H9 (cell line): ENCODE data around the gene CACNA1G. TPM values are rescaled to one million over a fixed set of nuclear protein-coding genes. Genes with fewer than 3 reads are reported as not detected.

ENCODE experiments used
- DNase-seq: peaks from one replicate; pipeline ENCODE4 v3.0.0-alpha.2; 2017
- H2AFZ ChIP-seq: one replicate; pipeline ENCODE4 v1.6.1; 2013; ENCODE audit warnings: mild to moderate bottlenecking, low read length, control low read depth, moderate library complexity
- H2AK5ac ChIP-seq: 2 replicates; pipeline ENCODE4 v1.6.1; 2013; ENCODE audit warnings: low read length, control low read depth, mixed read lengths; ENCODE audit not compliant: insufficient read length
- H2BK120ac ChIP-seq: one replicate; pipeline ENCODE4 v1.6.1; 2013; ENCODE audit warnings: low read depth, mild to moderate bottlenecking, low read length, control low read depth, inconsistent platforms; ENCODE audit not compliant: poor library complexity, severe bottlenecking
- H2BK12ac ChIP-seq: 2 replicates; pipeline ENCODE4 v1.6.1; 2013; ENCODE audit warnings: low read length, control low read depth, mixed read lengths, low read depth; ENCODE audit not compliant: insufficient read length
- H2BK15ac ChIP-seq: 2 replicates; pipeline ENCODE4 v1.6.1; 2013; ENCODE audit warnings: low read depth, low read length, control low read depth
- H2BK20ac ChIP-seq: one replicate; pipeline ENCODE4 v1.6.1; 2013; ENCODE audit warnings: low read depth, mild to moderate bottlenecking, low read length, control low read depth, inconsistent platforms; ENCODE audit not compliant: poor library complexity, severe bottlenecking
- H2BK5ac ChIP-seq: 2 replicates; pipeline ENCODE4 v1.6.1; 2013; ENCODE audit warnings: low read length, control low read depth, mixed read lengths; ENCODE audit not compliant: insufficient read length
- H3K14ac ChIP-seq: 2 replicates; pipeline ENCODE4 v1.6.1; 2013; ENCODE audit warnings: low read length, control low read depth; ENCODE audit not compliant: insufficient read depth
- H3K18ac ChIP-seq: 2 replicates; pipeline ENCODE4 v1.6.1; 2013; ENCODE audit warnings: low read depth, mild to moderate bottlenecking, mixed read lengths, low read length, control low read depth; ENCODE audit not compliant: insufficient read length
- H3K23ac ChIP-seq: 2 replicates; pipeline ENCODE4 v1.6.1; 2013; ENCODE audit warnings: low read length, control low read depth, mixed read lengths, low read depth; ENCODE audit not compliant: insufficient read length
- H3K23me2 ChIP-seq: 2 replicates; pipeline ENCODE4 v1.6.1; 2013; ENCODE audit warnings: low read depth, mild to moderate bottlenecking, mixed read lengths, low read length, control low read depth; ENCODE audit not compliant: insufficient read length, poor library complexity, severe bottlenecking
- H3K27ac ChIP-seq: 2 replicates; pipeline ENCODE4 v1.5.1; 2013; ENCODE audit warnings: low read length, control low read depth, mixed read lengths, low read depth; ENCODE audit not compliant: insufficient read length
- H3K27me3 ChIP-seq: 2 replicates; pipeline ENCODE4 v1.6.1; 2013; ENCODE audit warnings: low read length, control low read depth, inconsistent platforms; ENCODE audit not compliant: insufficient read depth
- H3K4ac ChIP-seq: 2 replicates; pipeline ENCODE4 v1.6.1; 2013; ENCODE audit warnings: low read depth, mild to moderate bottlenecking, control low read depth, inconsistent platforms, low read length, moderate library complexity
- H3K4me1 ChIP-seq: 2 replicates; pipeline ENCODE4 v1.6.1; 2013; ENCODE audit warnings: low read length, control low read depth, inconsistent platforms; ENCODE audit not compliant: insufficient read depth
- H3K4me2 ChIP-seq: 2 replicates; pipeline ENCODE4 v1.6.1; 2013; ENCODE audit warnings: low read length, control low read depth, mixed read lengths; ENCODE audit not compliant: insufficient read length, insufficient read depth
- H3K56ac ChIP-seq: 2 replicates; pipeline ENCODE4 v1.6.1; 2013; ENCODE audit warnings: low read depth, mild to moderate bottlenecking, mixed read lengths, low read length, control low read depth; ENCODE audit not compliant: insufficient read length
- H3K79me1 ChIP-seq: 2 replicates; pipeline ENCODE4 v1.6.1; 2013; ENCODE audit warnings: low read depth, mild to moderate bottlenecking, moderate library complexity, low read length, control low read depth, inconsistent platforms; ENCODE audit not compliant: insufficient read depth, poor library complexity, severe bottlenecking
- H3K79me2 ChIP-seq: 2 replicates; pipeline ENCODE4 v1.6.1; 2013; ENCODE audit warnings: low read length, control low read depth, inconsistent platforms; ENCODE audit not compliant: insufficient read depth
- H3K9ac ChIP-seq: 2 replicates; pipeline ENCODE4 v1.6.1; 2013; ENCODE audit warnings: low read length, control low read depth, mixed read lengths; ENCODE audit not compliant: insufficient read length; ENCODE audit errors: extremely low read depth
- H3K9me3 ChIP-seq: one replicate; pipeline ENCODE4 v1.6.1; 2013; ENCODE audit warnings: low read depth, low read length, inconsistent platforms; ENCODE audit not compliant: control insufficient read depth
- H3T11ph ChIP-seq: one replicate; pipeline ENCODE4 v1.6.1; 2013; ENCODE audit warnings: mild to moderate bottlenecking, low read length, control low read depth, inconsistent platforms
- H4K20me1 ChIP-seq: one replicate; pipeline ENCODE4 v1.6.1; 2013; ENCODE audit not compliant: control insufficient read depth, insufficient read length, insufficient read depth
- H4K5ac ChIP-seq: 2 replicates; pipeline ENCODE4 v1.6.1; 2013; ENCODE audit warnings: low read depth, mild to moderate bottlenecking, mixed read lengths, low read length, control low read depth; ENCODE audit not compliant: insufficient read length
- H4K8ac ChIP-seq: replicated peaks from 2 replicates; pipeline ENCODE4 v1.6.1; 2013; ENCODE audit warnings: low read length, control low read depth, mixed read lengths, low read depth; ENCODE audit not compliant: insufficient read length
- H4K91ac ChIP-seq: 2 replicates; pipeline ENCODE4 v1.6.1; 2013; ENCODE audit warnings: low read depth, mild to moderate bottlenecking, moderate library complexity, mixed read lengths, low read length, control low read depth; ENCODE audit not compliant: insufficient read length
- H3K27ac Mint-ChIP-seq, 3 experiments: 2 replicates in 2 of 3; 3 replicates in 1 of 3; pipeline ENCODE4 v1.8.0; 2020 to 2021; ENCODE audit warnings: mixed read lengths in 3 of 3, mild to moderate bottlenecking in 1 of 3, moderate library complexity in 1 of 3
- H3K27me3 Mint-ChIP-seq: 2 replicates; pipeline ENCODE4 v1.8.0; 2021; ENCODE audit warnings: low read depth, mild to moderate bottlenecking, moderate library complexity, mixed read lengths
- H3K36me3 Mint-ChIP-seq, 3 experiments: 2 replicates in 2 of 3; 3 replicates in 1 of 3; pipeline ENCODE4 v1.8.0; 2020 to 2021; ENCODE audit warnings: low read depth in 3 of 3, mixed read lengths in 3 of 3; ENCODE audit not compliant: insufficient read depth in 1 of 3
- H3K4me1 Mint-ChIP-seq, 2 experiments: 2 replicates each; pipeline ENCODE4 v1.8.0; 2020; ENCODE audit warnings: mixed read lengths in 2 of 2
- H3K4me3 Mint-ChIP-seq, 2 experiments: 2 replicates in 1 of 2; 3 replicates in 1 of 2; pipeline ENCODE4 v1.8.0; 2020 to 2021; ENCODE audit warnings: mild to moderate bottlenecking in 2 of 2, mixed read lengths in 2 of 2, moderate library complexity in 1 of 2
- H3K9me3 Mint-ChIP-seq, 2 experiments: 2 replicates in 1 of 2; 3 replicates in 1 of 2; pipeline ENCODE4 v1.8.0; 2020; ENCODE audit warnings: mild to moderate bottlenecking in 2 of 2, mixed read lengths in 2 of 2, moderate library complexity in 1 of 2
- WGBS: extraction: QIAGEN DNeasy Blood & Tissue Kit; methylation state at CpG from one replicate; pipeline ENCODE4 v1.1.7; 2013; ENCODE audit warnings: missing lambda C conversion rate, low lambda C conversion rate, mixed read lengths; ENCODE audit not compliant: insufficient read length; ENCODE audit errors: extremely low coverage; 5-methylcytosine and 5-hydroxymethylcytosine counted together
- total RNA-seq: library from RNA; stranded (reverse); gene quantifications from 2 replicates; pipeline ENCODE4 v1.2.1, GENCODE V29; 2021
- TF ChIP-seq, protein P1 (sequence below): fragments of 200-600 bp; sonication (generic); conservative IDR thresholded peaks from 3 replicates; pipeline ENCODE4 v1.8.0; 2021; ENCODE audit warnings: antibody characterized with exemption, mild to moderate bottlenecking

The CACNA1G gene
- total RNA-seq, 1 experiment from 2014 or later = 1.5 TPM

DNA sequence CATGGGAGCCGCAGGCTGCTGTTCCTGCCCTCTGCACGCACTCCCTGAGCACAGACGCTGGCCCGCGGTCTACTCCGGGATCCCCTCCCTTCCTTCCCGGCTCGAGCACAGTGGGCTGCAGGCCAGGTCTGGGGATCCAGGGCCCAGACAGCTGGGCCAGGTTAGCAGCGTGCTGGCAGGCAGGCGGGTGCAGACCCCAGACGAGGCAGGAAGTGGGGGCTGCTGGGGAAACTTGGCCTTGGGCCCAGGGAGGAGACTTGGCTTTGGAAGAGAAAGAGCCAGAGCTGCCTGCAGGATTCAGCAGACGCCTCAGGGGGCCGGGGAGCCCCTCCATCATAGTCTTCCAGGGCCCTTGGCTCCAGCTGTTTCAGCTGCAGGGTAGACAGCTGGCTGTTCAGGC, 44.0 kb downstream of the CACNA1G start:
- H2BK5ac ChIP-seq = no peak overlapping the region
- no peak overlapping the region for H3K4ac ChIP-seq
- H3K56ac ChIP-seq = no peak overlapping the region
- H2BK15ac ChIP-seq = no peak overlapping the region
- H3K23ac ChIP-seq = no peak overlapping the region
- H3K14ac ChIP-seq = no peak overlapping the region
- Mint-ChIP-seq H3K27me3 (peaks cover 4% of the 10 kb centered on the region), H3K4me3 (no peak overlapping the region), H3K4me1 (peaks cover 14 to 45% of the 10 kb centered on the region in 2 experiments), H3K27ac (peak overlapping the region in 1 of 3 experiments; percentile 79; a peak in 1 of 7 replicates), H3K9me3 (no peaks in the 10 kb centered on the region), H3K36me3 (peaks cover 0 to 2% (median 0%) of the 10 kb centered on the region in 3 experiments; a peak in 1 of 7 replicates)
- H2BK120ac ChIP-seq = no peak overlapping the region
- H3K23me2 ChIP-seq = no peaks in the 10 kb centered on the region
- H4K20me1 ChIP-seq = no peaks in the 10 kb centered on the region
- no peak overlapping the region for H2BK20ac ChIP-seq
- peak; percentile 73 for DNase-seq
- H3K18ac ChIP-seq = no peak overlapping the region
- no peaks in the 10 kb centered on the region for H3K79me2 ChIP-seq
- H3K9ac ChIP-seq = no peak overlapping the region
- H3T11ph ChIP-seq = no peak overlapping the region
- whole genome bisulfite sequencing = no CpG with 5 or more reads among the region's 13 CpGs
- H3K4me1 ChIP-seq = no peaks in the 10 kb centered on the region
- no peak overlapping the region for H2AFZ ChIP-seq
- H3K4me2 ChIP-seq = no peak overlapping the region
- H3K9me3 ChIP-seq = no peaks in the 10 kb centered on the region
- H2AK5ac ChIP-seq = no peak overlapping the region
- no peak overlapping the region for H2BK12ac ChIP-seq
- TF ChIP-seq, protein P1, sequence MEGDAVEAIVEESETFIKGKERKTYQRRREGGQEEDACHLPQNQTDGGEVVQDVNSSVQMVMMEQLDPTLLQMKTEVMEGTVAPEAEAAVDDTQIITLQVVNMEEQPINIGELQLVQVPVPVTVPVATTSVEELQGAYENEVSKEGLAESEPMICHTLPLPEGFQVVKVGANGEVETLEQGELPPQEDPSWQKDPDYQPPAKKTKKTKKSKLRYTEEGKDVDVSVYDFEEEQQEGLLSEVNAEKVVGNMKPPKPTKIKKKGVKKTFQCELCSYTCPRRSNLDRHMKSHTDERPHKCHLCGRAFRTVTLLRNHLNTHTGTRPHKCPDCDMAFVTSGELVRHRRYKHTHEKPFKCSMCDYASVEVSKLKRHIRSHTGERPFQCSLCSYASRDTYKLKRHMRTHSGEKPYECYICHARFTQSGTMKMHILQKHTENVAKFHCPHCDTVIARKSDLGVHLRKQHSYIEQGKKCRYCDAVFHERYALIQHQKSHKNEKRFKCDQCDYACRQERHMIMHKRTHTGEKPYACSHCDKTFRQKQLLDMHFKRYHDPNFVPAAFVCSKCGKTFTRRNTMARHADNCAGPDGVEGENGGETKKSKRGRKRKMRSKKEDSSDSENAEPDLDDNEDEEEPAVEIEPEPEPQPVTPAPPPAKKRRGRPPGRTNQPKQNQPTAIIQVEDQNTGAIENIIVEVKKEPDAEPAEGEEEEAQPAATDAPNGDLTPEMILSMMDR = no peak
- no peak overlapping the region for H3K27ac ChIP-seq
- H3K79me1 ChIP-seq = no peaks in the 10 kb centered on the region
- H4K5ac ChIP-seq = no peak overlapping the region
- H4K8ac ChIP-seq = no peak overlapping the region
- H3K27me3 ChIP-seq = no peaks in the 10 kb centered on the region
- H4K91ac ChIP-seq = no peak overlapping the region
